ENCODE results near the gene TECTA.

DNA sequence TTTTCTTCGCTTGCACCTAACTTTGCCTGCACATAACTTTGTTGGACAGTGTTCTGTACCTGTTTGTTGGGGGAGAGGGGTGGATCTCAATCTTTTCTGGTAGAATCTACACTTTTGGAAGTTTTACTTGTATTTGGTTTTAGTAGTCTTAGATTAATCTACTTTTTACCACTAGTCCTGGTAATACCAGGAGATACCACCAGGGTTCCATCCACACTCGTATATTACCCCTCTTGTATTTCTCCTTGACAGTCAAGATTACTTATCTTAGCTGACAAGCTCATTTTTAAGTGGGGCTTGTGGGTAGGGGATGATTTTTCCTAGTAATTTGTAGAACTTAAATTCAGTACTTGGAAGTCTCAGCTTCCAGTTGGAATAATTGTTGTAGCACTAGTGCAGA is 37.3 kb upstream of the TECTA start:
- TF ChIP-seq, protein P1, sequence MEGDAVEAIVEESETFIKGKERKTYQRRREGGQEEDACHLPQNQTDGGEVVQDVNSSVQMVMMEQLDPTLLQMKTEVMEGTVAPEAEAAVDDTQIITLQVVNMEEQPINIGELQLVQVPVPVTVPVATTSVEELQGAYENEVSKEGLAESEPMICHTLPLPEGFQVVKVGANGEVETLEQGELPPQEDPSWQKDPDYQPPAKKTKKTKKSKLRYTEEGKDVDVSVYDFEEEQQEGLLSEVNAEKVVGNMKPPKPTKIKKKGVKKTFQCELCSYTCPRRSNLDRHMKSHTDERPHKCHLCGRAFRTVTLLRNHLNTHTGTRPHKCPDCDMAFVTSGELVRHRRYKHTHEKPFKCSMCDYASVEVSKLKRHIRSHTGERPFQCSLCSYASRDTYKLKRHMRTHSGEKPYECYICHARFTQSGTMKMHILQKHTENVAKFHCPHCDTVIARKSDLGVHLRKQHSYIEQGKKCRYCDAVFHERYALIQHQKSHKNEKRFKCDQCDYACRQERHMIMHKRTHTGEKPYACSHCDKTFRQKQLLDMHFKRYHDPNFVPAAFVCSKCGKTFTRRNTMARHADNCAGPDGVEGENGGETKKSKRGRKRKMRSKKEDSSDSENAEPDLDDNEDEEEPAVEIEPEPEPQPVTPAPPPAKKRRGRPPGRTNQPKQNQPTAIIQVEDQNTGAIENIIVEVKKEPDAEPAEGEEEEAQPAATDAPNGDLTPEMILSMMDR (IDR thresholded peaks at IDR 0.05; ENCODE audit: low read length) = peak; percentile 34
- TF ChIP-seq EZH2 (optimal IDR thresholded peaks at IDR 0.05; ENCODE audit: low read depth, low read length) = no peak
- TF ChIP-seq EZH2phosphoT487 (IDR thresholded peaks at IDR 0.05; ENCODE audit: low read length) = no peak

Measured in MM.1S (cell line).